CD4-positive, alpha-beta T cell treated with Interleukin-4 for 1 hour (primary cell): ENCODE data around the gene MTRFR.
"Not testable (repeated sequence)": the region's sequence is repeated elsewhere in the genome, so short reads cannot be mapped to it uniquely, and the experiment has no call there.

Experiments
- DNase-seq, 2 donors: peaks; one replicate each; pipeline ENCODE4 v3.0.0-alpha.2; 2020 to 2022

MTRFR gene

DNA sequence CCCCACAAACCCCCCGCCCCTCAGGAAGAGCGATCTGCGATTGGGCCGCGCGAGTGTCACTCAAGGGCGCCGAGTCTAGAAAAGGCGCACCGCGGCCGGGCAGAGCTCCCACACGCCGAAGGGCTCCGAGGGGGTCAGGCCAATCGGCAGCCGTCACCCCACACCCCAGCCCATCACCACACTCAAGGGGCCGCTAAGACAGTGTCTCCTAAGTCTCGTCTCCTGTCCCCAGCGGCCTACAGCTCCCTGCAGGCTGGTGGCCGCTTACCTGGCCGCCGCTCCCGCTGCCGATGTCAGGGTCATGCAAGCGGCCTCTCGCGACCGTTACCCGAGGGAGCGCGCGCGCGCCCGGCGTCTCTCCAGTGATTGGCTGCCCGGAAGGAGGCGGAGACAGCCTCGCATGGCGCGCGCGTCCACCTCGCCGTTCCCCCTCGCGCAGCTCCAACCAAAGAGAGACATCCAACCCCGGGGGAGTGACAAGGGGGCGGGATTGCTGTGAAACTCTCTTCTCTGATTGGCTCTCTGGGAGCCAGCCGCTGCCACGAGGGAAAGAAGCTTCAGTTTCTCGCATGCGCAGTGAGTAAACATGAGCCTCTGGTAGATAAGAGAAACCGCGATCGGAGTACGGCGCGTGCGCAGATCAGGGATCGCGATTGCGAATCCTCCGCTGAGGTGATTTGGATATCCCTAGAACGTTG, at the start of gene MTRFR, which contains the start of gene MPHOSPH9:
Gene MTRFR (plus strand): TSS at position 630 of the 698 bp plus-strand sequence. CDS start 20,239 bp downstream, outside the sequence.
Gene MPHOSPH9 (minus strand): TSS at position 335 of the 698 bp plus-strand sequence. CDS start 2,777 bp downstream, outside the sequence.
- peak; percentile 100 for DNase-seq

DNA sequence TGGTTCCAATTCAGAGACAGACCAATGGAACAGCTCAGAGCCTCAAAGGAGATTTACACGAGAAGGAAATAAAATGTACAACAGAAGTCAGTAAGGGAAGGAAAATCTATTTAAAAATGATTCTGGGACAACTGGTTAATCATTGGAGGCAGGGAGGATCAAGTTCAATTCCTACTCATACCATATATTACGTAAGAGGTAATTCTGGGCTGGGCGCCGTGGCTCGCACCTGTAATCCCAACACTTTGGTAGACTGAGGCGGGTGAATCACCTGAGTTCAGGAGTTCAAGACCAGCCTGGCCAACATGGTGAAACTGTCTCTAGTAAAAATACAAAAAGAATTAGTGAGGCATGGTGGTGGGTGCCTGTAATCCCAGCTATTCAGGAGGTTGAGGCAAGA, 45.6 kb upstream of the MTRFR start:
- DNase-seq, result no peak

GRCh38 chr12:123199936-123200335, 33.3 kb upstream of the MTRFR start:
- DNase-seq, result no peak

DNA sequence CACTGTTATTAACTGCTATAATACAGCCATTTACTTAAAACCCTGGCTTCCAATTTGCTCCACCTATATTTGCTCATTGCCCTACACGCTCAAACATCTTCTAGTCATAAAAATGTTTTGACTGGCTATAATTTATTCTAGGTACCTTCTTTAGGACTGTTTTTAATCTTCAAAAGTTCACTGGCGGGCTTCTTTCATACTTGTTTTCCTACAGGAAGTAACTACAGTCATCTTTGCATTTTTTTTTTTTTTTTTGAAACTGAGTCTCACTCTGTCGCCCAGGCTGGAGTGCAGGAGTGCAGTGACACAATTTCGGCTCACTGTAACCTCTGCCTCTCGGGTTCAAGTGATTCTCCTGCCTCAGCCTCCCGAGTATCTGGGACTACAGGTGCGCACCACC, 32.8 kb upstream of the MTRFR start:
- DNase-seq, result peak in 1 of 2 donors; percentile 7

GRCh38 chr12:123206794-123207193, 26.4 kb upstream of the MTRFR start:
- DNase-seq, result not testable (repeated sequence)

- DNase-seq, result not testable (repeated sequence)
These were observed 25.4 kb upstream of the MTRFR start for GRCh38 chr12:123207815-123208214.

- peak; percentile 71 to 75 for DNase-seq
These were observed 10.0 kb upstream of the MTRFR start for GRCh38 chr12:123223241-123223668.

GRCh38 chr12:123225443-123225842, 7.8 kb upstream of the MTRFR start:
- DNase-seq, result no peak

- no peak for DNase-seq
These were observed 5.5 kb upstream of the MTRFR start for GRCh38 chr12:123227581-123228258.

DNA sequence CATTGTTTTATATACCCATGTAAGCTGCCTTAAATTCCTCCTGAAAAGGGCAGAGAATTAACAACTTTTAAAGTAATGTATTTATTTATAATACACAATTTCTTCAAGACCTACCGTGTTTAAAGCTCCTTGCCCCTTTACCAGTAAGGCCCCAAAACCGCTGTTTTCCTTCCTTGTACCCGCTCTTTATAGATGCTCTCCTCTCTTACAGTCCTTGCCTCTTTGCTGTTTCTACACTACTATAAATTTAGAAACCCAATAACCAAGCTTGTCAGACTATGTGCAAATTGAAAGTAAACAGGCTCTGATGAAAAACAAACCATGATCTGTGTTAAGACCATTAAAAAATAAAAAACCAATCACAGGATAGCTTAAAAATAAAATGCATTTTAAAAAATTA, 4.2 kb upstream of the MTRFR start:
- DNase-seq, result peak in 1 of 2 donors; percentile 18

DNA sequence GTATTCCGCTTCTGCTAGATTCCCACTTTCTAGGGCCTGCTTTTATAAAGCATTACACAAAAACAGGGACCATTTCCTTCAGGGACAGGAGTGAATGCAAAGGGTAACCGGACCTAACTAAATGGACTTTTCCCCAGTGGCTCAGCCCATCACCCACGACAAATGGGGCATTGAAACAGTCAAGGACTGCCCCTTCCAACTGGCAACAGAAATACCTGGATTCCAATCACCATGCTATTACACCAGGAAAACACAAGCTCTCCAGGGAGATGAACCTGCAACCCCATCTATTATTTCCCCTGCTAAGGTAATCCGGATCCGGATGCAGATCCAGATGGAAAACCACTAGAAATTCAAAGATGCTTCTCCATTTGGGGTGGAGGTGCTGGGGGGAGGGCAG, 1.3 kb upstream of the MTRFR start:
- DNase-seq, result no peak

GRCh38 chr12:123232472-123232806, 797 bp upstream of the MTRFR start:
- no peak for DNase-seq

DNA sequence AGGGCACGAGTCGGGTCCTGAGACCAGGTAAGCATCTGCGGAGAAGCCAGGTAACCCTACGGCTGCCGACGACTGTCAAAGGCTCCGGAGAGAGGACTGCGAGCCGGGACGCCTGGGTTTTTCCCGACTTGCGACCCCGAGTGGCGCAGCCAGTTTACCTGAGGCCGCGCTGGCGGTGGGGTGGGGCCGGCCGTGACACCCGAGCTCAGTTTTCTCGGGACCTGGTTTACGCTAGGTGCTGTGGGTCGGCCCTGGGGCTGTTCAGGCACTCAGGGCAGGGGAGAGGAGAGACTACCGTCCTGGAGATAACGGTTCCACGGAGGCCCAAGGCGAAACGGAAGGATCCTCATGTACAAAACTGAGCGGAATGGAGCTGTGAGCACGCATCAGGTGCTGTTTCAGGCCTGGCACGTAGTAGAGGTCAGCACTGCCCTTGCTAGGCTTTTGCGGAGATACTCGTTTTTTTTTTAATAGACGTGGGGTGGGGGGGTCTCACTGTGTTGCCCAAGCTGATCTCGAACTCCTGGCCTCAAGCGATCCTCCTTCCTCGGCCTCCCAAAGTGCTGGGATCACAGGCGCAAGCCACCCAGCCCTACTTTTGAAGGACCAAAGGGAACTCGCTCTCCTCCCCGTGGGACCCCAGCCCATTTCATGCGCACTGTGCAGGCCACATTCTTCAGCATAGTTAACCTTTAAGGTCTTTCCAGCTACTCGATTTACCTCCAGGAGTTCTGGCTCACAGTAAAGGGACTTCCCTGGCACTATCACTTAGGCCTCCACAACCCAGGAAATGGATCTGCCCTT, 471 bp downstream of the MTRFR start:
- DNase-seq, result peak in 1 of 2 donors; percentile 11

- peak; percentile 74 to 78 for DNase-seq
These were observed 4.6 kb downstream of the MTRFR start for GRCh38 chr12:123237646-123238329.

GRCh38 chr12:123238330-123238682, 5.1 kb downstream of the MTRFR start:
- DNase-seq, result no peak

DNA sequence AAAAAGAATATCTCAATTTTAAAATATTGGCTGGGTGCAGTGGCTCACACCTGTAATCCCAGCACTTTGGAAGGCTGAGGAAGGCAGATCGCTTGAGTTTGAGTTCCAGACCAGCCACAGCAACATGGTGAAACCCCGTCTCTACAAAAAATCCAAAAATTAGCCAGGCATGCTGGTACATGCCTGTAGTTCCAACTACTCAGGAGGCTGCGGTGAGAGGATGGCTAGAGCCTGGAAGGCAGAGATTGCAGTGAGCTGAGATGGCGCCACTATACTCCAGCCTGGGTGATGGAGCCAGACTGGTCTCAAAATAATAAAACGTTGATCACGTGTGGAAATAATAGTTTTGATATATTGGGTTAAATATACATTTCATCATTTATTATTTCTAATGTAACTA, 5.7 kb downstream of the MTRFR start:
- DNase-seq, result no peak

DNA sequence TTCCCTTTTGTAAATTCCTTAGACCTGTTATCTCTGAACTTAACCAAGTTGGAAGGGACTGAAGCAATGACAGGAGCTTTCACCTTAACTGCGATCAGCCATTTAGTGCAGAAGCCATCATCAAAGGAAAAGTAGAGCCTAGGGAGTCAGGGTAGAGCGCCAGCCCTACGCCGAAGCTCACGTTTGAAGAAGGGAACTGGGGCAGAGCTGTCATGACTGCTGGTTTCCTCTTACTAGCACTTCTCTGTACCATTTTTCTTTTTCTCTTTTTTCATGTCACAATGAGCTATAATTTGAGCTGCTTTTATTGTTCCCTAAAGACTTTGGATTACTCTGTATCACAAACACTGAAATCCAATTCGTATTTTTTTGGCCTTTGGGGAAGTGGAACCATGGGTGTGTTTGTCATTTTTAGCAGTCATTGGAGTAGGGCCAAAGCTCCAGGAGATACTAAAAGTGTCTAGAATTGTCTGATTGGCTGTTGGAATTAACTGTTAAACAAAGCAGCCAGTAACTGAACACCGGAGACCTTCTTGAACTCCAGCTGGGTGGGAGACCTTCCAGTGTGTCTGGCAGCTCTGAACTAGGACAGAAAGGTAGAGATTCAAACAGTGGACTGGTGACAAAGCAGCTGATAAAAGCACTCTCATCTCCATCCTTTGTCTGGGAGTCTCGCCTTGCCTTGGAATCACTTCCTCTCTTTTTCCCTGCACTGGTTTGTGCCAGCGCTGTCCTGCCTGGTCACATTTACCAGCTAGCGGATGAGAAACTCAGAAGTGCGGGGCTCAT, 9.1 kb downstream of the MTRFR start:
- DNase-seq, result peak in 1 of 2 donors; percentile 13

DNA sequence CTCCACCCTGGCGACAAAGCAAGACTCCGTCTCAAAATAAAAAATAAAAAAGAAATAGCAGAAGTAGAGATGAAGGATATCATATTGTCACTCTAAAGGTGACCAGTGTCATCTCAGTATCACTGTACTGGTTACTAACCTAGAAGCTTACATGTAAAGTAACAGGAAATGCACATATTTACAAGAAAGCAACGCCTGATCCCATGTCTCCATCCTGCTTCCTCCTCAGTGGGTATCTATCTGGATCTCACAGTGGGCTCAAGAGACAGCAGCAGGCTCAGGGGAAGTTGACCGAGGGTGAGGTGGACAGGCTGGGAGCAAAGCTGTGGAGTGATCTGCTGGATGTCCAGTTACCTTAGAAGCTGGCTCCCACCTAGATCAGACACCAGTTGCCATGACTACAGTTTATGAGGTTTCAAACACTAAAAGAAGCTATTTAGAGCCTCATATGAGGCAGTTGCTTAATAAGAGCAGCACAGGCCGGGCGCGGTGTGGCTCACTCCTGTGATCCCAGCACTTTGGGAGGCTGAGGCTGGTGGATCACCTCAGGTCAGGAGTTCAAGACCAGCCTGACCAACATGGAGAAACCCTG, 10.5 kb downstream of the MTRFR start:
- DNase-seq, result no peak

- DNase-seq, result no peak
These were observed 12.4 kb downstream of the MTRFR start for GRCh38 chr12:123245678-123246077.

GRCh38 chr12:123248129-123248528, 14.9 kb downstream of the MTRFR start:
- DNase-seq, result not testable (repeated sequence)

DNA sequence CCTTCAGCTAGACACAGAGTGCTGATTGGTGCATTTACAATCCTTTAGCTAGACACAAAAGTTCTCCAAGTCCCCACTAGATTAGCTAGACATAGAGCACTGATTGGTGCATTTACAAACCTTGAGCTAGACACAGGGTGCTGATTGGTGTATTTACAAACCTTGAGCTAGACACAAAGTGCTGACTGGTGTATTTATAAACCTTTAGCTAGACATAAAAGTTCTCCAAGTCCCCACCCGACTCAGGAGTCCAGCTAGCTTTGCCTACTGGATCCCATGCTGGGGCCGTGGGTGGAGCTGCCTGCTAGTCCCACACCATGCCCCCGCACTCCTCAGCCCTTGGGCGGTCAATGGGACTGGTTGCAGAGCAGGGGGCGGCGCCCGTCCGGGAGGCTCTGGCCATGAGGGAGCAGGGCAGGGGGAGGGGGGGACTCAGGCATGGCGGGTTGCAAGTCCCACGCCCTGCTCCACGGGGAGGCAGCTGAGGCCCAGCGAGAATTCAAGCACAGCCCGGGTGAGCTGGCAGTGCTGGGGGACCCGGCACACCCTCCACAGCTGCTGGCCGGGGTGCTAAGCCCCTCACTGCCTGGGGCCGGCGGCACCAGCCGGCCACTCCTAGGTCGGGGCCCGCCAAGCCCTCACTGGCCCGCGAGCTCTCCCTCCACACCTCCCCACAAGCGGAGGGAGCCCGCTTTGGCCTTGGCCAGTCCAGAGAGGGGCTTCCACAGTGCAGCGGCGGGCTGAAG, 15.9 kb downstream of the MTRFR start:
- DNase-seq, result not testable (repeated sequence)
